HG02852 (cell line): ENCODE measurements around the gene JMY.

Source experiments
- ATAC-seq: cut with Tn5 transposase; IDR thresholded peaks from one replicate; pipeline ENCODE4 v1.9.1; 2021; ENCODE audit warnings: mild to moderate bottlenecking, moderate library complexity; ENCODE audit not compliant: unreplicated experiment

JMY gene

DNA sequence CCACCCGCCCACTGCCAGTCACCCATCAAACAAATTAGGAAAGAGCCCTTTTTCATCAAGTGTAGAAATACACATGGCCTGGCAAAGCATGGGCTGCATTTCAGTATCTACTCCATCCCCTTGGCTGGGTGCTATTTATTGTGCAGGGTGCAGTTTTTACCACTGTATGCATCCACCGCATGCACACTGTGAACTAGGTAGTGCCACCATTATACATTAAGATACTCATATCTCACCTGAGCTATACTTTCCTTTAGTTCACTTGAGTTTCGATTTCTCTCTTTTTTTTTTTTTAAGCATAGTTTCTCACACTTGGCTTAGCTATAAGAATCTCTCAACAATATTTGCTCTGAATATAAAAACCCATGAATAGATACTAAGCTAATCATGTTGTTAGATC lies 49.4 kb downstream of the JMY start:
- ATAC-seq = no peak

GRCh38 chr5:79285833-79286232 lies 49.9 kb downstream of the JMY start:
- no peak for ATAC-seq

DNA sequence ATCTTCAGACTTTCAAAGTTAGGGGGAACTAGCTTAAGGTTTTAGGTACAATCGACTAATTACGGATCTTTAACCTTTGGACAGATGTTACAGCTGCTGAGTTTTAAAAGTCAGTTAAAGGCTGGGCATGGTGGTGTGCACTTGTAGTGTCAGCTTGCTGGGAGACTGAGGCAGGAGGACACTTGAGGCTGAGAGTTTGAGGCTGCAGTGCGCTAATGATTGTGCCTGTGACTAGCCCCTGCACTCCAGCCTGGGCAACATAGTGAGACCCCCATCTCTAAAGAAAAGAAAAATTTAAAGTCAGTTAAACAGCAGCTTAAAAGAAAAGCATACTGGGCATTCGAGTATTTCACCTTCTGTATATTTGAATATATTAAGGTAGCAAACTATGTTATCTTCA lies 51.4 kb downstream of the JMY start:
- ATAC-seq = no peak

- ATAC-seq = no peak
These were observed 52.0 kb downstream of the JMY start for GRCh38 chr5:79287907-79288306.

DNA sequence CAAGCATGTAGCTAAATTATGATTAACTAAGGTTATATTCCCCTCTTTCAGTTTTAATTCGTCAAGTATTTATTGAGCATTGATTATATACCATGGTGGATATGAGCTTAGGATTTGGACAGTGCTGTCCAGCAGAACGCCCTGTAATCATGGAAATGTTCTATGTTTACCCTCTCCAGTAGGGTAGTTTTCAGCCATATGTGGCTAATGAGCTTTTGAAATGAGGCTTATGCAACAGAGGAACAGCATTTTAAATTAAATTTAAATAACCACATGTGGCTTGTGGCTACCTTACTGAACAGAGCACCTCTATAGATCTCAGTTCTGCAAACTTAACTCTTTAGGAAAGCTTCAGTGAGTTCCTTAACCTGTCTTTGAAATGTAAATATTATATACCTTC lies 59.1 kb downstream of the JMY start:
- ATAC-seq = no peak

GRCh38 chr5:79297661-79298060 lies 61.7 kb downstream of the JMY start:
- ATAC-seq = no peak

DNA sequence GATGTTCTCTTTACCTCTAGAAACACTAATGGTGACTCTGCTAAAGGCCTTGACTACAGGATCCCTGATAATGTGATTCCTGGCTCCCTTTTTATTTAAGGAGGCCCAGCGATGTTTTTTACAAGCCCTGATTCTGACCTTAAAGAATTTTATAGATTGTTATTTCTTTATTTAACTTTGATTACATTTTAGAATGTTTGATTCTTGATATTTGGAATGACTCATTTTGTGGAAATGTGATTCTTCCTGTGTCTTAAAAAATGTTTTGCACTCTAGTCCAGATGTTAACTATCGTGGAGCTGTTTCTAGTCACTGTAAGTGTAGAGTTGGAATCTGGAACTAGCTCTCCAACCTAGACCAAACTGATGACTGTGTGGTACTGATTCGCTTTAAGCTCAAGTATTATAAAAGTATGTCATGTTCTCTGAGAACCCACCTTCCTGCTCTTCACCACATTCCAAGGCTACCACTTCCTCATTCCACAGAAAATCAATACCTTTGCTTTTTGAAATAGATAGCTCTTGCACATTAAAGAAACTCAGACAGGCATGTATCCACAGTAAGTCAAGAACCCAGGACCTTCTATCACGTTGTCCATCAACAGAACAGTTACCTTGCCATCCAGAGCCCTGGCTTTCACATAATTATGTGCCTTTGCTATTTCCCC lies 65.2 kb downstream of the JMY start:
- ATAC-seq = no peak

- no peak for ATAC-seq
These were observed 66.5 kb downstream of the JMY start for GRCh38 chr5:79302454-79302853.

GRCh38 chr5:79305706-79306105 lies 69.8 kb downstream of the JMY start:
- ATAC-seq = no peak

GRCh38 chr5:79318935-79319614 lies 83.1 kb downstream of the JMY start:
- ATAC-seq = no peak

DNA sequence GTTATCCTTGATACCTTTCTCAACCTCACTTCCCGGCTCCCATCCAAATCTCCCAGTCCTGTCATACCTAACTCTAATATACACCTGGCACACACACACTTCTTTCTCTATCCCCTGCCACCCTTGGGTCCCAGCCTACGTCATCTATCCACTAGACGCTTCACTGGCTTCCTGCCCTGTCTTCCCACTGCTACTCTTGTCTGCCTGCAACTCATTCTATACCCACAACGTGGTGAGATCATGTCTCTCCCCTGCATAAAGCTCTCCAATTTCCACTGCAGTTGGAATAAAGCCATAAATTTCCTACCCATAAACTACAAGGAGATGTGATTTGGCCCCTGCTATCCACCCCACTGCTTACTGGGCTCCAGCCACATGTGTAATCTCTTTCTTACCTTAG lies 93.5 kb downstream of the JMY start:
- no peak for ATAC-seq

DNA sequence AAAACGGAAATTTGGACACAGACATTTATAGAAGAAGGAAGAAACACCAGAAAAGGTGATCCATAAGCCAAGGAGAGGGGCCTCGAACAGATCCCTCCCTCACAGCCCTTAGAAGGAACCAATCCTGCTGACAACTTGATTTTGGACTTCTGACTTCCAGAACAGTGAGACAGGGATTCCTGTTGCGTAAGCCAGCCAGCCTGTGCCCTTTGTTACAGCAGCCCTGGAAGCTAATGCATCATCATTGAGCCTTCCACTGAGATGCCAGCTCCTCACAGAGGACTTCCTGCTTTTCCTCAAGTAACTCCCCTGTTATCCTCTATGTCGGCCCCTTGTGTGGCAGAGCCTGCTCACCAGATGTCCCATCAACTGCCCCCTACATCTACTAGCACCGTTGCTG lies 94.1 kb downstream of the JMY start:
- no peak for ATAC-seq

DNA sequence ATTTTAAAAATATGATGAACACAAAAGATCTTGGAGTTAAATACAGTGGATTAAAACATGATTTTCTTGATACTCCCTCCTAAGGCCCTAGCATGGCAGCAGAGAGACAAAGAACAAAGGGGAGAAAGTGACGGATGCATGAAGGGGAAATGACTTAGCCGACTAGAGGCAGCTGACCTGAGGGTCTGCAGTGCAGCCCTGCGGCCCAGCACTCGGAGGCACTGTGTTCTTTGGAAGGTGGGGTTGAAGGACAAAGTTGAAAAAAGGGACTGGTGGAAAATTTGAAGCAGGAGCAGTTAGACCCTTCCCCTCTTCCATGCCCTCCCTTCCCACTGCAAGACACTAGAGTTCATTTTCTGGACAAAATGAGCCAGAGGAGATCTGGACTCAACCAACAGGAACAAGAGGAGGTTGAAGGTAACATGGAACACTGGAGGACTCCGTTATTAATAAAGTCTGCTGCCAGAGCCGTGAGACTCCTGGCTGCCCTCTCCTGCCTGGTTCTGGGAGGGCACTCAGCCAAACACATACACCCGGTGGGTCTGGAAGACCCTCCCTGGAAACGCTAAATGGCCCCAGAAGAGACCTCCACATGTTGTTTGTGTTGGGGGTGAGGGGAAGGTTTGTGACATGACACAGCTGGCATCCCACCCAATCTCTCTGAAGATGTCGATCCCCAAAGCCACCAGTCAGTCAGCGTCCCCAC lies 98.1 kb downstream of the JMY start:
- ATAC-seq = no peak

GRCh38 chr5:79346420-79346824 lies 110.5 kb downstream of the JMY start:
- ATAC-seq = no peak

DNA sequence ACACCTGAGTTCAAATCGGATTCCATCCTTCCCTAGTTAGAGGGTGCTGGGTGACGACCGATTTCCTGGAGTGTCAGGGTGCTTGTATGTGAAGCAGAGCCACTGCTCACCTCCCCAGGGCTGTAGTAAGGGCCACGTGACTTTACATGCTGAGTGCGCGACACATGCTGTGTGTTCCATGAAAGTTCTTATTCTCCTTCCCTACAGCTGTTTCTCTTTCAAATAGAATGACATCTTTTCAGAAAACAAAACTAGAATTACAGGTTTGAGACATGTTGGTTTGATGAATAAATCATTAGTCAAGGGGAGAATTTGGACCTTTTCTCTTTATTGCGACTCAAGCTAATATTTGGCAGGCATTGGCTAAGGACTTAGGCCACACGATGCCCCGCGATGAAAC lies 113.1 kb downstream of the JMY start:
- ATAC-seq = no peak

- ATAC-seq = no peak
These were observed 114.0 kb downstream of the JMY start for GRCh38 chr5:79349881-79350280.

- no peak for ATAC-seq
These were observed 121.5 kb downstream of the JMY start for GRCh38 chr5:79357398-79357797.
